DMS114 treated with DMSO at 0.1 percent for 48 hours (cell line): ENCODE results near the gene FGF23.

ENCODE experiments used
- DNase-seq: peaks from one replicate; lab custom pipeline; 2025; ENCODE audit not compliant: unreplicated experiment; lab: John Stamatoyannopoulos, UW

The FGF23 gene

DNA sequence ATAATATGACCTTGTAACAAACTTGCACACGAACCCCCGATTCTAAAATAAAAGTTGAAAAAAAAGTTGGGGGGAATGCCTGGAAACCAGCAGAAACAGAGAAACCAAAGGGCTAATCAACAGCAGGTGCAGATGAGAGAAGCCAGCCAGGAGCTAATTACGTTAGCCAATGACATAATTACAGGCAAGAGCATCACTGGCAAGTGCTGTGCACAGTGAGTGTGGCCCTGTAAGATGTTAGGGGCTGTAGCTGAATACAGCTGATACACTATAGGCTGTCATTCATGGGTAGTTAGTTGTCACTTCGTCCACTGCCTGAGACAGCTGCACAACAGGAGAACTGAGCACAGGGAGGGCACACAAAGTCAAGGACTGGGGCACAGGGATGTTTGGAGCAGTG is 7.3 kb upstream of the FGF23 start:
- DNase-seq, result no peak

DNA sequence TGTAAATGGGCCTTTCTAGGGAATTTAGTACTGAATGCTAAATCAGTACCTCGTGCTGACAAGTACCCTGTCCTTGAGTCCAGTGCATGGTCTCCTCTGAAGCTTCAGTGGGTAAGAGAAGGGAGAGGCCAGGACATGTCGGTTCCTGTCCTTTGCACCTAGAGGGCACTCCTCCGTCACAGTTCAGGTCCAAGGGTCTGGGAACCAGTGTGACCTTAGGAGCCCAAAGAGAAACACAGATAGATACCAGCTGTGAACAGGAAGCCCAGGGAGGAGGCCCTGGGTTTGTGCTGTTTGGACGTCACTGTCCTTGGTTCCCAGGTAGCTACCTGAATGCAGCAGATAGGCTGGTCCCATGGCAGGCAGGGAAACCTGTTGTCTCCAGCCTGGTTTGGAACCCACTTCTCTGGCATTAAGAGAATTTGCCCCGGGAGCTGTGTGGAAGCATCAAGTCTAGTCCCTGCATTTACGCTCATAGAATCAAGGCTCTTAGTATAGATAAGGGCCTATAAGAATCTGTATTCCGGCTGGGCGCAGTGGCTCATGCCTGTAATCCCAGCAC is 3.9 kb upstream of the FGF23 start:
- DNase-seq, result no peak

DNA sequence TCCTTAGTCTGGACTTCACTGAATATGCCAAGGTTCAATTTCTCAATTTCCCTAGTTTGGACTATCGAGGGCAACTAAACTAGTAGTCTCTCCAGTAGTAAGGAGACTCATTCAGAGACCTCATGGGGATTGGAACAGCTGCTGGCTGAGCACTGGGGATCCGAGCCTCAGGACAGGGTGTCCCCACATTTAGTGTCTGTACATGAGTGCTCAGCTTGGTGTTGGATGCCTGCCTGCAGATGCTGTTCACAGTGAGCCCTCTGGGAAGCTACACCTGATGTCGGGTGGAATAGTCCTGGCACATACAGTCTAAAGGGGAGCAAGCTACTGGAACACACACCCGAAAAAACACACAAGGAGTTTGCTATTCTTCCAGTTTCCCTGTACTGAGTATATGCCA is 820 bp upstream of the FGF23 start:
- DNase-seq, result no peak

DNA sequence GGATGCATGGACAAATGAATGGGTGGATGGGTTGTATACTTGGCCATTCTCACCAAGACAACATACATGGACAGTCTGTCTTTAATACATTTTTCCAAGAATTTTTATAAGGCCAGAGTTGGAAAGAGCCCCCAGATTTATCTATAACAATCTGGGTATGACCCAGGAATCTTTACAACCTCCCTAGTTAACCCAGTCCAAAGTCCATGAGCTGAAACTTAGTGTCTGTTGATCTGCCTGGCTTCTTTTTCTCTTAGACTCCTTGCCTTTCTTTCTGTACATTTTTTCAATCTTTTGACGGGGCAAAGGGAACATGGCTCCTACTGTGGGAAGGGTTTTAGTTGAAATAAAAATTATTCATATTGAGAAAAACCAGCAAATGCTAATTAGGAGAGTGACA is 740 bp downstream of the FGF23 start:
- DNase-seq, result no peak

DNA sequence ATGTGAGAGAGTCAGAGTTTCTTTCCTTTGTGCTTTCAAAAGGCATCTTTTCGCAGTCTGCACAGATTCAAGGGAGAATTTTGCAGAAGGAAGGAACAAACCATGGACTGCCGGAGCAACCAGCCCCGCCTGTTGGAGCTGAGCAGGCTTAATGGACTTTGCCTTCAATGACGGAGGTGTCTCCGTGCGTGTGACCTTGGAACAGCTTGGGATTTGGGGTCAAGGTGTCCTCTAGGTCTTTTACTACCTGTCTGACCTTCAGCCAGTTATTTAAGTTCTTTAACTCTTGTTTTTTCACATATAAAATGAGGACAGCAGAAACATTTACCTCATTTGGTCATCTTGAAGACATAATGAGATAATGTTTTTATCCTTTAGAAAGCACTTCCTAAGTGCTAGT is 4.1 kb downstream of the FGF23 start:
- no peak for DNase-seq

DNA sequence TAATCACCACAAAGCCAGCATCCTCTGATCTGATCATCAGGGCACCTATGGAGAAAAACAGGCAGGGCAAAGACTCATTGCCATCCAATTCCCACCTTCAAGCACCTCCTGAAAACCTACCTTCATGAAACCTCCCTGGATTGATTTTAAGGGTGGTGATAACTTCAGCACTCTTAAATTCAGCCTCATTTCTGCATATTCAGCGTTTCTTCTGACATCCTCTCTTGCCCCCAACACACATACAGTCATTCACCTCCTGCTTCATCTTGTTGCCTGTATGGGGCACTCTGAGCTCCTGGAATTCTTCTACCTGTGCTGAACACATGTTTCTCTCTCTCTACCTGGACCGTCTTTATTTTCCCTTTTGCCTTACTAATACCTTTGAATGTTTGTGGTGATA is 6.9 kb downstream of the FGF23 start:
- no peak for DNase-seq

DNA sequence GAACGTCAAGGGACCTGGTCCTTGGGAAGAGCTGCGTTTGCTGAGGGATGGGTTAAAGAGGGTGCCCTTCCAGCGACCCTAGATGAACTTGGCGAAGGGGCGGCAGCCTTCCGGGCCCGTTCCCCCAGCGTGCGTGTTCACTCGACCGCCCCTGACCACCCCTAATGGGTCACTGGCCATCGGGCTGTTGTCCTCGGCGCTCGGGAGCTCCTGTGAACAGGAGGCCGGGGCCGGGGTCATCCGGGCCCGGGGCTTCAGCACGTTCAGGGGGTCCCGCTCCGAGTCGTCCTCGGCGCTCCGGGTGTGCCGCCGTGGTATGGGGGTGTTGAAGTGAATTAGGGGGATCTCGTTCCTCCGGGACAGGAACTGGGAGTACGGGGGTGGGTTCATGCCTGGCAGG is 9.2 kb downstream of the FGF23 start:
- DNase-seq, result no peak

DNA sequence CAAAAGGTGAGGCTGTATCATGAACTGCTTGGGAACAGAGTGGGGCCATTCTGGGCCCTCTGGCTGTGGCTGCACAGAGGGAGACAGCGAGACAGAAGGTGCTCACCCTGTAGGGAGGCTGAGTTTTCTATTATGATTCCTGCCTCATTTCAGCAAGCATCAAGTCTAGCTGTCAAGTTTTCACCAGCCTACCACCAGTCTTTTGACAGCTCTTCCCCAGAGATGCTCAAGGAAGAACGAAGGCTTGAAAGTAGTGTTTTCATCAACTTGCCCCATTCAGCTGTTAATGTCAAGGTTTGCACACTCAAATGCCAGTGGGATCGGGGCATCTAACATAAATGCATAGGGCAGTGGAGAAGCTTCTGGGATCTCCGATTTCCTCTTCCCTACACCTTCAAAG is 10.0 kb downstream of the FGF23 start:
- DNase-seq, result no peak

DNA sequence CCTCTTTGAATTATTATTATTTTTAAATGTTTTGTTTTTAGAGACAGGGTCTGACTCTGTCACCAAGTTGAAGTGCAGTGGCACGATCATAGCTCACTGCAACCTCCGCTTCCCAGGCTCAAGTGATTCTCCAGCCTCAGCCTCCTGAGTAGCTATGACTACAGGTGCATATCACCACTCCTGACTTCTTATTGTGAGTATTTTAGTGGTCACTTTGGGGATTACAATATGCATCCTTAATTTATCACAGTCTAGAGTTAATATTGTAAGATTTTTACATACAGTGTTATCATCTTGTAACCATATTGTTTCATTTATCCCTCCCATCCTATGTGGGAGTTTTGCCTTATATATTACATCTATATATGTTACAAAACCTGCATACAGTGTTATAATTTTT is 13.4 kb downstream of the FGF23 start:
- DNase-seq, result no peak

DNA sequence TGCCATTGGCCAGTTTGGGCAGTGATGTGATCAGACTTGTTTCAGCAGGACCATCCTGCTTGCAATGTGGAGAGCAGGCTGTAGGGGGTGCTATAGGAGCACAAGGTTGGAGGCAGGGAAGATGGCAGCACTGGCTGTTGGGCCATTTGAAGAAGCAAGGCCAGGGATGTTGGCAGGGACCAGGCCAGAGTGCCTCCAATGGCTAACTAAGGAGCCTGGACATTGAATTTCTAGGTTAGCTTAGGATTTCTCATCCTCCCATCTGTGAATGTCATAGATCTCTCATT is 23.5 kb downstream of the FGF23 start:
- no peak for DNase-seq

DNA sequence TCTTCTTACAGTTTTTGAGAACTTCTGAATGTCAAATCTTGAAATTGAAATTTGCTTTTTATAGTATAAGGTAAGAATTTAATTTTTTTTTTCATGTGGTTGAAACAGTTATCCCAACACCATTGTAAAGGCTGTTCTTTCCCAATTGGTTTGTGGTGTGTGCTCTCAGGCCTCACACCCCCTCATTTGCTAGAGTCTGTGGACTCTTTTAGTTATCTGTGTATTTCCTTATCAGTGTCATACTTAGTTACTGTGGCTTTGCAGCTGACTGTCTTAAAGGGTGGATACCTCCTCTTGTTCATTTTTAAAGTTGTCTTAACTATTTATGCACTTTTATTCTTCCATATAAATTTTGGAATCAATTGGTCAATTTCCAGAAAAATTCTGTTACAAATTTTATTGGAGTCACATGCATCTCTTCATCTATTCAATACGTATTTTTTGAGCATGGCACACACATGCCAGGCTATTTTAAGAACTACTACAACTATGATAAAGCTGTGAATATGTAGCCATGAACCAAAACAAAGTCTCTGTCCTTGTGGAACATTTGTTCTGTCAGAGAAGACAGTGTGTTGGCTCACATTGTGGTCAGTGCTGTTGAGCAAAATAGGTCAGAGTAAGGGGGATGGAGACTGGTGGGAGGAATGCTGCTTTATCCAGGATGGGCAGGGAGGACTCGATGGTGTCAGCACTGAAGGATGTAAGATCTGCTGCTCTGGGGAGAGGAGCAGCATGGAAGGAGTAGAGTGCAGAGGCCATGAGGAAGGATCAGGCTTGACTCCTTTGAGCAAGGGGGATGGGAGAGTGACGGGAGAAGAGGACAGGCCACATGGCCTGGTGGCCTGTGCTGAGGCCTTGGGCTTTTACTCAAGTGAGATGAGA is 24.1 kb downstream of the FGF23 start:
- DNase-seq, result no peak

DNA sequence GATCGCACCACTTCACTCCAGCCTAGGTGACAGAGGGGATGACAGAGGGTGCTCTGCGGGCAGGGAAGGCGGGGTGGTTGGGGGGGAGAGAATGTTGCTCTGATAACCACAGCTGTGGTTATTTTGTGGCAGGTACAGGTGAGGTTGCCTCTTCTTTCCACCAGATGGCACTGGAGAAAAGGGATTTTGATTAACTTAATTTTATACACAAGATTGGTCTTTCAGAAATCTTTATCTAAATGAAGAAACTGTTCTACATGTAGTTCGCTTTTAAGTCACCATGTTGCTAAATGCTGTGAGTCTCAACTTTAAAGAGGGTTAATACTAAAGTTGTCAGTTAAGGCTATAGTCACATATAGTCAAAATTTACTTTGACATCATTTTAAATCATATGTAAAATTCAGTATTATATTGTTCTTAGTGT is 25.7 kb downstream of the FGF23 start:
- DNase-seq, result no peak

DNA sequence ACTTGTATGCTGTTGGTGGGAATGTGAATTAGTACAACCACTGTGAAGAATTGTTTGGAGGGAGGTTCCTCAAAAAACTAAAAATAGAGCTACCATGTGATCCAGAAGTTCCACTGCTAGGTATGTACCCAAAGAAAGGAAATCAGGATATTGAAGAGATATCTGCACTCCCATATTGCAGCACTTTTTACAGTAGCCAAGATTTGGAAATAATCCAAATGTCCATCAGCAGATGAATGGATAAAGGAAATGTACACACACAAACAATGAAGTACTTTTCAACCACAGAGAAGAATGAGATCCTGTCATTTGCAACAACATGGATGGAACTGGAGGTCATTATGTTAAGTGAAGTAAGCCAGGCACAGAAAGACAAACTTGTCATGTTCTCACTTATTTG is 32.6 kb downstream of the FGF23 start:
- DNase-seq, result no peak

DNA sequence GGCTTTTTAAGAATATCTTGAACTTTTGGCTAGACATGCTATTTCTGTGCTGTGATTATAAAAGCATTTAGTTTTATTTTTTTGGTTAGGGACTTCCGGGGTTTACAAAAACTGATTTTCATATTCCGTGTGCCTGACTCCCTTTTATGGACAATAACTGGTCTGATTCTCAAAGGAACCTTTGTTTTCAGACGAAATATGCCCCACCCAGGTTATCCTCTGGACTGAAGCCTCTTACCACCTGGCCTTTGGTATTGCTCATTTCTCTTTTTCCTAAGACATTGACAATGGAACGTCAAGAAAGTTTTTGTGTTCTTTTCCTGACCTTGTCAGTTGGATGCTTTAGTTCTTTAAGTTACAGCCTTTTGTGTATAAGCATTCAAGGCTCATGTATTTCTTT is 47.7 kb downstream of the FGF23 start:
- DNase-seq, result no peak

DNA sequence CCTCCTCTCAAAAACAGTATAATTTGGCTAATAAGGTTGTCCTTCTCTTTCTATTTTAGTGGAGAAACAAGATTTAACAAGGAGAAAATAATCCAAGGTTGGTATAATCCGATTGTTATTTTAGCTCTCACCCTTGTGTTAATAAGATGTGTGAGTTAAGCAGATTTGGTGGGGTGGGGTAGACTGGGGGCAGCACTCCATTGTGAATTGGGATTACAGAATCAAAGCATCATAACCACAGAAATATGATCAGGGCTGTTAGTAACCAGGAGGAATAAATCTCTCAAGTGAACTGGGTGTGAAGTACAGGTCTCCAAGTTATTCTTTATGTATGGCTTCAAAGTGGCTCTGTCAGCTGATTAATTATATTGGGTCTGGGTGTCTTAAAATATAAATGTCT is 48.3 kb downstream of the FGF23 start:
- no peak for DNase-seq

DNA sequence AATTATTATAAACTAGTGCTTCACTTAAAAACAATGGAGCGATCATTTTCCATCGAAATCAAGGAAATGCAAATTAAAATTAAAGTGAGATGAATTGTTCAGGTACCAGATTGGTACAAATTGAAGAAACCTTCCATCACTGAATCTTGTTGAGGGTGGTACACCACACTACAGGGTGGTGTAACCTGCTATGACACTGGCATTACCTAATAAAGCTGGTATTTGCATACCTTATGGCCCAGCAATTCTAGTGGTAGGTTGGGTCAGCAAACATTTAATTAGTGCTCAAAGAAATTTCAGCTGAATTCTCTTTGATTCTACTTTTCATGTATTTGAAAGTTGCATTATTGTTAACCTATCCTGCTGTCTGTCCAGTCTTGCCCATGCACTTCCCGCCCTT is 49.3 kb downstream of the FGF23 start:
- DNase-seq, result no peak

DNA sequence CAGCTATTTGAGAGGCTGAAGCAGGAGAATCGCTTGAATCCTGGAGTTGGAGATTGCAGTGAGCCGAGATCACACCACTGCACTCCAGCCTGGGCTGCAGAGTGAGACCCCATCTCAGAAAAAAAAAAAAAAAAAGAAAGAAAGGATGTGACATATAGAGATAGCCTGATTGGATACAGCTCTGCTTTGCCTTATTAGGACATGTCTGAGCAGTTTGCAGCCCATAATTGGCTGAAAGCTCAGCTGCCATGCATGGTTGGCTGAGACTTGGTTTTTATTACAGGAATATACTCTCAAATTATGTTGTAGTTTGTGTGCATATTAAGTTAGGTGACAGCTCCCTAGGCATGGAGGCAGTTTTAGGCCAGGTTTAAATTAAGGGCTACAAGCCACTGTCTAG is 52.2 kb downstream of the FGF23 start:
- DNase-seq, result no peak

DNA sequence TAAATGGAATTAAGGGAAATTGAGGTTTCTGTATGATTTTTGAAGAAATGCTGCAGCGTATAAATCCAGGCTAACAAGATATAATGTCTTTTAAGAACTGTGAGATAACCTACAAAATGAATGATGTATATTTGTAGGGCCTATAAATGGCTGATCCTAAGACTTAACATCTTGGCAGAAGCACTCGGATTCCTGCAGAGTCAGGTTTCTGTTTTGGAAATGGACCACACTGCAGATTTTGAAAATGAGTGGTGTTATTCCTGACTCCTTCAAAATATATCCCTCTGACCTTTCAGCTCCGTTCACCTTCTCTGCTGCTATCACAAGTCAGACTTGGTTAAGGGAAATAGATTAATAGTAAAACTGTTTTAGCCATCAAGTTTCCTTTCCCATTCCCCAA is 53.5 kb downstream of the FGF23 start:
- no peak for DNase-seq

DNA sequence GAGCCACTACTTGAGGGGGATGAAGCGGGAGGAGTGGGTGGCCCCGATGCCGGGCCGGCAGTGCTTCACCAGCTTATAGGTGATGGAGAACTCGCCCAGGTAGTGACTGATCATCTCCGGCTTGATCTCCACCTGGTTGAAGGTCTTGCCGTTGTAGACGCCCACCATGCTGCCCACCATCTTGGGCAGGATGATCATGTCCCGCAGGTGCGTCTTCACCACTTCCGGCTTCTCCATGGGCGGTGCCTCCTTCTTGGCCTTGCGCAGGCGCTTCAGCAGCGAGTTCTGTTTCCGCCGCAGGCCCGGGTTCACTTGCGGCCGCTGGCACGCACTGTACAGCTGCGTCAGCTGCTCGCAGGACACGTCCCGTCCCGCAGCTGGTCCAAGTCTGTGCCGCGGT is 55.1 kb downstream of the FGF23 start:
- DNase-seq, result no peak

DNA sequence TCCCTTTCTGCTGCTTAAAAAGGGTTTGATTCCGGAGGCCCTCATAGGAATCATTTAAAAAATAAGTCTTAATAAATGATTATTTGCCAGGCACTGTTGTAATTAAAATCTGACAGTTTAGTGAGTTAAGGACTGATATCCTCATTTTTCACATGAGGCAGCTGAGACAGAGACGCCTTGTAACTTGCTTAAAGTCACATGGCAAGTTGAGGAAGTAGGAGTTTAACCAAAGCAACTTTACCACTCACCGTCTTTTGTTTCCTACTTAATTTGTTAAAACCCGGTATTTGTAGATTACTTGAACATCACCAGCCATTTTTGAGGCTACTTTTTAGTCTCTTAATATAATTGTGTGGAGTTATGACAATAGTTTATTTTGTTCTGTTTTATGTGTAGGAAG is 56.1 kb downstream of the FGF23 start:
- no peak for DNase-seq

DNA sequence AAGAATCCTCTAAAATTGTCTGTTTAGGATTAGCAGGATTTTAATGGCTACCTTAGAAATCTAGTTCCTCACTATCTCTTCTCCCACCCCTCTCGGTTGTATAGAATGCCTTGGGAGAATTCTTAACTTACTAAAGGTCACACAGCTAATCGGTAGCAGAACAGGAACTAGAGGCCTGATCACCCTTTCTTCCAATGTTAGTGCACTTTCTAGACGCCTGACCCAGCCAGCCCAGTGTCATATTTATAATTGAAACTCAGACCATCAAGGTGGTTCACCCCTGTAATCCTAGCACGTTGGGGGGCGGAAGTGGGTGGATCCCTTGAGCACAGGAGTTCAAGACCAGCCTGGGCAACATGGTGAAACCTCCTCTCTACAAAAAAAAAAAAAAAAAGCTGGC is 56.8 kb downstream of the FGF23 start:
- no peak for DNase-seq

DNA sequence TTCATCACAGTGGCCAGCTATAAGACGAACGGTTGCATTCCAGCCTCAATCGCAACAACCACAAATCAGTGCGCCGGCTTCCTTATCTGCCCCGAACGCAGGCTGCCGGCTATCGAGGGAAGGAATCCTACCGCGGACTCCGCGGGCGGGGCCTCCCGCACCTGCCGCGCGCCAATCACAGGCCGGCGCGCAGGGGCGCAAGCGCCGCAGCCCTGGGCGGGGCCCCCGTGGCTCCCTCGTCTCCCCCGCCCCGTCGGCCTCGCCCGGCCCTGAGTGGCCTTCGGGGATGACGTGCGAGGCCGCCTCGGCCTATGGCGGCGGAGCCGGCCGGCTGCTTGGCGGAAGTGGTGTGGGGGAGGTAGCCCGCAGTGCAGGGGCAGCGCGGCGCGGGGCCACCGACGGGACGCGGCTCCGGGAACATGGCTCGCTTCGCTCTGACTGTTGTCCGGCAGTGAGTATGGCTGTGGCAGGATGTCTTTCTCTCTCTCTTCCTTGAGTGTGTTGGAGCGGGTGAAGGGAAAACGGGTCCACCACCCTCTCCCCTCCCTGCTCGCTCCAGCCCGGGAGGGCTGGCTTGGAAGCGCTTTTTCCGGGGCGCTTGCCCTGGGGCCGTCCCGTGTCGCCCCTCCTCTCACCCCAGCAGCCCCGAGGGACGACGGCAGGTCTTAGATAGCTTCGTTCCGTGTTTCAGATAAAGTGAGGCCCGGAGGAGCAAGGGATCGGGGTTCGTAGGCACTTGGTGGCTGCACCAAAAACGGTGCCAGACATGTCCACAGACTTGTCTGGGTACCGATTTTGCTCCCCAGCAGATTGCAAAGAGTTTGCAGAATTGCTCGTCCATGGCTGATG is 58.4 kb downstream of the FGF23 start, which contains the start of gene TIGAR:
Gene TIGAR, plus strand, starts transcription at position 361 of the 849 bp plus-strand sequence. Its CDS starts 59 bp downstream, at position 420.
- peak; percentile 90 for DNase-seq
